ENCODE data around the gene ADARB2. TPM values are rescaled to one million over a fixed set of nuclear protein-coding genes. Genes with fewer than 3 reads are reported as not detected.

Gene ADARB2
- total and polyA plus RNA-seq, 2 experiments from 2014 or later: 2.0 to 5.0 TPM

DNA sequence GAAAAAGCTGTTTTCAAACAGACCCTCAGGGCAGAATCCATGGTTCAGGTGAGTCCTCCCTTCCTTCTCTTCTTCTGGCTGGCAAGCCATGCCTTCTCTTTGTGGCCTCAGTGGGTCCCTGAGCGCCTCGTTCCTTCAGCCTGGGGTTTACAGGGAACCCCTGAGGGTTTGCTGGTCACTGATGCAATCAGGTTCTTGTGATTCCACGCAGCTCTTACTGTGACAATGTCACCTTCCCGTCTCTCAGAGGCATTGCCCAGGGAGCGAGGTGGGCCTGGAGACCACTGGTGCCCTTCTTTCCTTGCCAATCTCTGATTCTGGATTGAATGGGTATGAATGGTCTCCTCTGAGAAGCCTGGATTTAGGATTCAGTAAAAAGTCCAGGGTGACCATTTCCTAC is 132.2 kb downstream of the ADARB2 start (continued):
- TF ChIP-seq, protein P1, sequence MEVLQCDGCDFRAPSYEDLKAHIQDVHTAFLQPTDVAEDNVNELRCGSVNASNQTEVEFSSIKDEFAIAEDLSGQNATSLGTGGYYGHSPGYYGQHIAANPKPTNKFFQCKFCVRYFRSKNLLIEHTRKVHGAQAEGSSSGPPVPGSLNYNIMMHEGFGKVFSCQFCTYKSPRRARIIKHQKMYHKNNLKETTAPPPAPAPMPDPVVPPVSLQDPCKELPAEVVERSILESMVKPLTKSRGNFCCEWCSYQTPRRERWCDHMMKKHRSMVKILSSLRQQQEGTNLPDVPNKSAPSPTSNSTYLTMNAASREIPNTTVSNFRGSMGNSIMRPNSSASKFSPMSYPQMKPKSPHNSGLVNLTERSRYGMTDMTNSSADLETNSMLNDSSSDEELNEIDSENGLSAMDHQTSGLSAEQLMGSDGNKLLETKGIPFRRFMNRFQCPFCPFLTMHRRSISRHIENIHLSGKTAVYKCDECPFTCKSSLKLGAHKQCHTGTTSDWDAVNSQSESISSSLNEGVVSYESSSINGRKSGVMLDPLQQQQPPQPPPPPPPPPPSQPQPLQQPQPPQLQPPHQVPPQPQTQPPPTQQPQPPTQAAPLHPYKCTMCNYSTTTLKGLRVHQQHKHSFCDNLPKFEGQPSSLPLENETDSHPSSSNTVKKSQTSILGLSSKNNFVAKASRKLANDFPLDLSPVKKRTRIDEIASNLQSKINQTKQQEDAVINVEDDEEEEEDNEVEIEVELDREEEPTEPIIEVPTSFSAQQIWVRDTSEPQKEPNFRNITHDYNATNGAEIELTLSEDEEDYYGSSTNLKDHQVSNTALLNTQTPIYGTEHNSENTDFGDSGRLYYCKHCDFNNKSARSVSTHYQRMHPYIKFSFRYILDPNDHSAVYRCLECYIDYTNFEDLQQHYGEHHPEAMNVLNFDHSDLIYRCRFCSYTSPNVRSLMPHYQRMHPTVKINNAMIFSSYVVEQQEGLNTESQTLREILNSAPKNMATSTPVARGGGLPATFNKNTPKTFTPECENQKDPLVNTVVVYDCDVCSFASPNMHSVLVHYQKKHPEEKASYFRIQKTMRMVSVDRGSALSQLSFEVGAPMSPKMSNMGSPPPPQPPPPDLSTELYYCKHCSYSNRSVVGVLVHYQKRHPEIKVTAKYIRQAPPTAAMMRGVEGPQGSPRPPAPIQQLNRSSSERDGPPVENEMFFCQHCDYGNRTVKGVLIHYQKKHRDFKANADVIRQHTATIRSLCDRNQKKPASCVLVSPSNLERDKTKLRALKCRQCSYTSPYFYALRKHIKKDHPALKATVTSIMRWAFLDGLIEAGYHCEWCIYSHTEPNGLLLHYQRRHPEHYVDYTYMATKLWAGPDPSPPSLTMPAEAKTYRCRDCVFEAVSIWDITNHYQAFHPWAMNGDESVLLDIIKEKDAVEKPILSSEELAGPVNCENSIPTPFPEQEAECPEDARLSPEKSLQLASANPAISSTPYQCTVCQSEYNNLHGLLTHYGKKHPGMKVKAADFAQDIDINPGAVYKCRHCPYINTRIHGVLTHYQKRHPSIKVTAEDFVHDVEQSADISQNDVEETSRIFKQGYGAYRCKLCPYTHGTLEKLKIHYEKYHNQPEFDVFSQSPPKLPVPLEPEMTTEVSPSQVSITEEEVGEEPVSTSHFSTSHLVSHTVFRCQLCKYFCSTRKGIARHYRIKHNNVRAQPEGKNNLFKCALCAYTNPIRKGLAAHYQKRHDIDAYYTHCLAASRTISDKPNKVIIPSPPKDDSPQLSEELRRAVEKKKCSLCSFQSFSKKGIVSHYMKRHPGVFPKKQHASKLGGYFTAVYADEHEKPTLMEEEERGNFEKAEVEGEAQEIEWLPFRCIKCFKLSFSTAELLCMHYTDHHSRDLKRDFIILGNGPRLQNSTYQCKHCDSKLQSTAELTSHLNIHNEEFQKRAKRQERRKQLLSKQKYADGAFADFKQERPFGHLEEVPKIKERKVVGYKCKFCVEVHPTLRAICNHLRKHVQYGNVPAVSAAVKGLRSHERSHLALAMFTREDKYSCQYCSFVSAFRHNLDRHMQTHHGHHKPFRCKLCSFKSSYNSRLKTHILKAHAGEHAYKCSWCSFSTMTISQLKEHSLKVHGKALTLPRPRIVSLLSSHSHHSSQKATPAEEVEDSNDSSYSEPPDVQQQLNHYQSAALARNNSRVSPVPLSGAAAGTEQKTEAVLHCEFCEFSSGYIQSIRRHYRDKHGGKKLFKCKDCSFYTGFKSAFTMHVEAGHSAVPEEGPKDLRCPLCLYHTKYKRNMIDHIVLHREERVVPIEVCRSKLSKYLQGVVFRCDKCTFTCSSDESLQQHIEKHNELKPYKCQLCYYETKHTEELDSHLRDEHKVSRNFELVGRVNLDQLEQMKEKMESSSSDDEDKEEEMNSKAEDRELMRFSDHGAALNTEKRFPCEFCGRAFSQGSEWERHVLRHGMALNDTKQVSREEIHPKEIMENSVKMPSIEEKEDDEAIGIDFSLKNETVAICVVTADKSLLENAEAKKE (CRISPR knock-in tag; IDR thresholded peaks at IDR 0.05): no peak
- TF ChIP-seq NANOG (IDR thresholded peaks at IDR 0.05; ENCODE audit: borderline replicate concordance) (no peak), ZNF331 (CRISPR knock-in tag; IDR thresholded peaks at IDR 0.05; ENCODE audit: low read depth) (no peak), EZH2phosphoT487 (IDR thresholded peaks at IDR 0.05; ENCODE audit: unreplicated experiment) (no peak)
- TF ChIP-seq, protein P2, sequence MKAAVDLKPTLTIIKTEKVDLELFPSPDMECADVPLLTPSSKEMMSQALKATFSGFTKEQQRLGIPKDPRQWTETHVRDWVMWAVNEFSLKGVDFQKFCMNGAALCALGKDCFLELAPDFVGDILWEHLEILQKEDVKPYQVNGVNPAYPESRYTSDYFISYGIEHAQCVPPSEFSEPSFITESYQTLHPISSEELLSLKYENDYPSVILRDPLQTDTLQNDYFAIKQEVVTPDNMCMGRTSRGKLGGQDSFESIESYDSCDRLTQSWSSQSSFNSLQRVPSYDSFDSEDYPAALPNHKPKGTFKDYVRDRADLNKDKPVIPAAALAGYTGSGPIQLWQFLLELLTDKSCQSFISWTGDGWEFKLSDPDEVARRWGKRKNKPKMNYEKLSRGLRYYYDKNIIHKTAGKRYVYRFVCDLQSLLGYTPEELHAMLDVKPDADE (IDR thresholded peaks at IDR 0.05): no peak
- TF ChIP-seq, protein P3, sequence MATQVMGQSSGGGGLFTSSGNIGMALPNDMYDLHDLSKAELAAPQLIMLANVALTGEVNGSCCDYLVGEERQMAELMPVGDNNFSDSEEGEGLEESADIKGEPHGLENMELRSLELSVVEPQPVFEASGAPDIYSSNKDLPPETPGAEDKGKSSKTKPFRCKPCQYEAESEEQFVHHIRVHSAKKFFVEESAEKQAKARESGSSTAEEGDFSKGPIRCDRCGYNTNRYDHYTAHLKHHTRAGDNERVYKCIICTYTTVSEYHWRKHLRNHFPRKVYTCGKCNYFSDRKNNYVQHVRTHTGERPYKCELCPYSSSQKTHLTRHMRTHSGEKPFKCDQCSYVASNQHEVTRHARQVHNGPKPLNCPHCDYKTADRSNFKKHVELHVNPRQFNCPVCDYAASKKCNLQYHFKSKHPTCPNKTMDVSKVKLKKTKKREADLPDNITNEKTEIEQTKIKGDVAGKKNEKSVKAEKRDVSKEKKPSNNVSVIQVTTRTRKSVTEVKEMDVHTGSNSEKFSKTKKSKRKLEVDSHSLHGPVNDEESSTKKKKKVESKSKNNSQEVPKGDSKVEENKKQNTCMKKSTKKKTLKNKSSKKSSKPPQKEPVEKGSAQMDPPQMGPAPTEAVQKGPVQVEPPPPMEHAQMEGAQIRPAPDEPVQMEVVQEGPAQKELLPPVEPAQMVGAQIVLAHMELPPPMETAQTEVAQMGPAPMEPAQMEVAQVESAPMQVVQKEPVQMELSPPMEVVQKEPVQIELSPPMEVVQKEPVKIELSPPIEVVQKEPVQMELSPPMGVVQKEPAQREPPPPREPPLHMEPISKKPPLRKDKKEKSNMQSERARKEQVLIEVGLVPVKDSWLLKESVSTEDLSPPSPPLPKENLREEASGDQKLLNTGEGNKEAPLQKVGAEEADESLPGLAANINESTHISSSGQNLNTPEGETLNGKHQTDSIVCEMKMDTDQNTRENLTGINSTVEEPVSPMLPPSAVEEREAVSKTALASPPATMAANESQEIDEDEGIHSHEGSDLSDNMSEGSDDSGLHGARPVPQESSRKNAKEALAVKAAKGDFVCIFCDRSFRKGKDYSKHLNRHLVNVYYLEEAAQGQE (IDR thresholded peaks at IDR 0.05; ENCODE audit: unreplicated experiment): no peak
